ENCODE results near the gene TMEM238L. TPM values are rescaled to one million over a fixed set of nuclear protein-coding genes. Genes with fewer than 3 reads are reported as not detected.

The TMEM238L gene
- polyA plus RNA-seq, 6 donors from 2014 or later: not detected

DNA sequence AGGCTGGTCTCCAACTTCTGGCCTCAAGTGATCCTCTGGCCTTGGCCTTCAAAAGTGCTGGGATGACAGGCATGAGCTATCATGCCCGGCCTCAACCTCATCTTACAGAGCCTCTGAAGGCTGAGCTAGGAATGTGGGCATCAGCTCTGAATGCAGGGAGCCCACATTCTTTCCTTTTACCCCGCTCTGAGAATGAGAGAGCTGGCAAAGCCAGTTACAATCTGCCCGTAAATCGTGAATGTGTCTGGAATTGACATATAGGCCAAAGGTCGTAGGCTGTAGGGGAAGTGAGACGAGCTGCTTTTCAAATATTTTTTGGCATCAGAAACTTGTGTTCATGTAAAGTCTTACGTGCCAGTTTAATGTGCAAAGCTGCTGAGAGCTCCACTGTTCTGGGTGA, 4.5 kb downstream of the TMEM238L start:
- Mint-ChIP-seq H3K4me1 (peaks cover 2 to 8% (median 4%) of the 10 kb centered on the region in 3 donors), H3K27ac (no peak overlapping the region), H3K4me3 (no peak overlapping the region), H3K27me3 (no peaks in the 10 kb centered on the region), H3K36me3 (no peaks in the 10 kb centered on the region), H3K9me3 (no peaks in the 10 kb centered on the region)
- ATAC-seq (ENCODE audit: low read depth in 2 of 2) (no peak), DNase-seq (no peak)

DNA sequence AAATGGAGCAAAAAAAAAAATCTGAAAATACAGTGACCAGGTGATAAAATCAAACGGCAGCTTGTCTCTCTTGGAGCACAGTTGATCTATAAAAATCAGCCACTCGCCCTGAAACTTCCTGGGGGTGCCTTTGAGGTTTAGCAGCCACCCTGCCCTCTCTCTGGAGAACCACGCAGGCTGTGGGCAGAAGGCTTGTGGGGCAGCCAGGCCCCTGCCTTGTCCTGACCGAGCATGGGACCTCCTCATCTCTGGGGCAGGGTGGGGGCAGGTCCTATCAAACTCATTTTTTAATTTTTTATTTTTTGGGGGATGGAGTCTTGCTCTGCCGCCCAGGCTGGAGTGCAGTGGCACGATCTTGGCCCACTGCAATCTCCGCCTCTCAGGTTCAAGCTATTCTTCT, 5.0 kb downstream of the TMEM238L start:
- Mint-ChIP-seq H3K27me3 (no peaks in the 10 kb centered on the region), H3K36me3 (no peaks in the 10 kb centered on the region), H3K27ac (peak overlapping the region in 1 of 6 donors; percentile 9)

DNA sequence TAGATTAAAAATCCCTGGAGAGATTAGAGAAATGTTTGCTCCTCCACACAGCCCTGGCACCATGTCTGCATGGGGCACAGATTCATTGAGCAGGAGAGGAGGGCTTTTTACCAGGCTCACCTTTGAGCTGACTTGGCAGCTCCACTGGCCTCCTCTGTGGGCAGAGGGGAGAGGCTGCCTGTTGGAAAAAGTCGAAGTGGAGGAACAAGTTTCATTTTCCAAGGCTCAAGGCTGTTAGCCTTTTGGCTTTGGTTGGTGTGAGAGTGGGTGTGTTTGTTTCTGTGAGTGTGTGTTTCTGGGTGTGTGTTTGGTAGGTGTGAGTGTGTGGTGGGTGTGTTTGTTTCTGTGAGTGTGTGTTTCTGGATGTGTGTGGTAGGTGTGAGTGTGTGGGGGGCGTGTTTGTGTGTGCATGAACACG, 5.6 kb downstream of the TMEM238L start:
- ATAC-seq (ENCODE audit: low read depth in 2 of 2) (no peak), DNase-seq (no peak)
- Mint-ChIP-seq H3K9me3 (no peaks in the 10 kb centered on the region), H3K4me1 (peaks cover 2 to 8% (median 4%) of the 10 kb centered on the region in 3 donors), H3K36me3 (no peaks in the 10 kb centered on the region), H3K27ac (no peak overlapping the region), H3K27me3 (no peaks in the 10 kb centered on the region), H3K4me3 (no peak overlapping the region)

More for the DNA sequence above, 5.0 kb downstream of the TMEM238L start:
- ATAC-seq (ENCODE audit: low read depth in 2 of 2): no peak
- peaks cover 2 to 8% (median 4%) of the 10 kb centered on the region in 3 donors for H3K4me1 Mint-ChIP-seq
- no peak for DNase-seq
- H3K9me3 Mint-ChIP-seq: no peaks in the 10 kb centered on the region
- no peak overlapping the region for H3K4me3 Mint-ChIP-seq

DNA sequence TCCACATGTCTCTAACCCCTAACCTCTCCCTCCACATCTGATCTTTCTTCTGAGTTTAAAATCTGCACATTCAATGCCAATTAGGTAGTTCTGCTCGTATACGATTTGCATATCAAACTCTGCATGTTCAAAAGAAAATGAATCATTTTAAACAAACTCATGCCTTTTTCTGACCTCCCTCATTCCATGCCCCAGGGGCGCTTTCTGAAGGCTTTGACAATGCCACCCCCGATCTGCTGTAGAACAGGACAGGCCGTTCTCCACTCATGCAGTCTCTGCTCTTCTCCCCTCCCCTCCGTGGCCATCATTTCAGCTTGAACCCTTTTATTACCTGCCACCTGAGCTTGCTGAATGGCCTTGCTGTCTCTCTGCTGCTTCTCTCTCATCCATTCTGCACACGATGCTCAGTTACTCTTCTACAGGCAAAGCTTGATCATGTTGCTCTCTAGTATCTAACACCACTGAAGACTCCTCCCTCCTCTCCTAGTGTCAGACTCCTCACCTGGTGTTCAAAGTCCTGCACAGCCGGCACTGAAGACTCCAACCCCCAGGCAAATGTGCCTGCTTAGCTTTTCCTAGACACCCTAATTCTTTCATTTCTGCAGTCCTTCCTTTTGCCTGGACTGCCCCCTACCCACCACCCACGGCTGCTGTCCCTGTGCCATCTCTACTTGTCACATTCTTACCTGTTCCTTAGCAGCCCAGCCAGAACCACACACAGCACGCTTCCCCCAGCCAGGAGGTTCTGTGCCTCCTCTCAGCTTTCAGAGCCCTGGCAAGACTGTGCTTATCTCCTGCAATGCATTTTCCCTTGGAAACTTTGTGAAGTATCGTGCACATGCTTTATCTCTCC, 6.2 kb downstream of the TMEM238L start:
- H3K9me3 Mint-ChIP-seq: no peaks in the 10 kb centered on the region
- no peaks in the 10 kb centered on the region for H3K27me3 Mint-ChIP-seq
- H3K4me3 Mint-ChIP-seq: no peak overlapping the region
- no peak for DNase-seq
- H3K27ac Mint-ChIP-seq: no peak overlapping the region
- no peak for ATAC-seq (ENCODE audit: low read depth in 2 of 2)
- H3K4me1 Mint-ChIP-seq: peaks cover under 1 to 5% (median under 1%) of the 10 kb centered on the region in 3 donors
- H3K36me3 Mint-ChIP-seq: no peaks in the 10 kb centered on the region

DNA sequence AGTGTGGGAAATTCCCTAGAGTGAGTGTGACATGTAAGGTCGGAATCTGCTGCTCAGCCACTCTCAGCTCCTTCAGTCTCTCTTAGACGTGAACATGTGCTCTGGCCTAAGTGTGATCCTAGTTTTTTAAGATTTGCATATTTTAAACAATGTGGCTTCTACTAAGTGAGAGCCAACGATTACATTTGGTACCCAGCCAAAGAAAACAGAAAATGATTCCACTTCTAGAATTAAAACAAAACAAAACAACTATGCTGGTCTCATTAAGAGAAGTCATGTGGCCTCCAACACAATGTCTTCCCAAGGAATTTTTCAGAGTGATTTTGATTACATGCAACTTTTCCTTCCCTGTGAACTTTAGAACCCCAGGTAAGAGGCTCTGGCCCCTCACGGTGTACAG, 10.1 kb downstream of the TMEM238L start:
- Mint-ChIP-seq H3K4me1 (no peaks in the 10 kb centered on the region), H3K4me3 (no peak overlapping the region)

DNA sequence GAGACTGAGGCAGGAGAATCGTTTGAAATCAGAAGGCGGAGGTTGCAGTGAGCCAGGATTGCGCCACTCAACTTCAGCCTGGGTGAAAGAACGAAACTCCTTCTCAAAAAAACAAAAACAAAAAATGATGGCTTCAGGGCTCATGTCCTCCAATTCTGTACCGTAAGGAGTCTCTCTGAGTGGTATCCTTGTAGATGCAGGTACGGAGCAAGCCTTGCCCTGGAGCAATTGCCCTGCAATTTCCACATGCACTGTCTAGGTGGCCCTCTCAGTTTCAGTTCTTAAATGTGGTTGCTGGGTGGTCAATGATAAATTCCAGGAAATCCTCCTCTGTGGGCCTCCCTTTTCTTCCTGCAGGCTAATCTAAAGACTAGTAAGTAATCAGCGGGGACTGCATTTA, 10.6 kb downstream of the TMEM238L start:
- no peaks in the 10 kb centered on the region for H3K9me3 Mint-ChIP-seq
- no peak for ATAC-seq (ENCODE audit: low read depth in 2 of 2)
- no peaks in the 10 kb centered on the region for H3K4me1 Mint-ChIP-seq
- no peaks in the 10 kb centered on the region for H3K27me3 Mint-ChIP-seq
- H3K36me3 Mint-ChIP-seq: peaks cover 0 to under 1% of the 10 kb centered on the region in 2 donors
- DNase-seq: no peak
- no peak overlapping the region for H3K4me3 Mint-ChIP-seq
- H3K27ac Mint-ChIP-seq: no peak overlapping the region

More for the DNA sequence above, 10.1 kb downstream of the TMEM238L start:
- no peaks in the 10 kb centered on the region for H3K9me3 Mint-ChIP-seq
- H3K27ac Mint-ChIP-seq: no peak overlapping the region
- no peaks in the 10 kb centered on the region for H3K27me3 Mint-ChIP-seq
- H3K36me3 Mint-ChIP-seq: no peaks in the 10 kb centered on the region
- DNase-seq: no peak
- ATAC-seq (ENCODE audit: low read depth in 2 of 2): no peak

DNA sequence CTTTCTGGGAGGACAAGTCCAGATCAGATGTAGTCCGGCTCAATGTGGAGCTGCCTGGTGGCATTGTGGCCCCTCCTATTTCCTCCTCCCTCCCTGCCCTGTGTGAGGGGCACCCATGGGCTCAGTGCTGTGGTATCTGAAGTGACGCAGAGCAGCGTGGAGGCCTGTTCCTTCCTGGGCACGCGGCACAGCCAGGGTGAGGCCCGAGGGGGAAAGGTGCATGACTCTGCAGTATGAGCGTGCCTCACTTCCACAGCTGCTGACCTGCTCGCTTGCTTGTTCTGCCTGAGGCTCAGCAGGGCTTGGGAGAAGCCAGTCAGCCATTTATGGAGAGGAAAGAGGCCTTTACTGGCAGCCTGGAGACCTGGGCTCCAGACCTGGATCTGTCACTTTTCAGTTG, 11.7 kb downstream of the TMEM238L start:
- ATAC-seq (ENCODE audit: low read depth in 2 of 2) (no peak), DNase-seq (no peak)
- Mint-ChIP-seq H3K4me3 (no peak overlapping the region), H3K27me3 (no peaks in the 10 kb centered on the region), H3K27ac (no peak overlapping the region), H3K4me1 (no peaks in the 10 kb centered on the region), H3K9me3 (no peaks in the 10 kb centered on the region), H3K36me3 (peaks cover 0 to 6% of the 10 kb centered on the region in 2 donors)

GRCh38 chr17:10790491-10791401, 13.2 kb downstream of the TMEM238L start:
- H3K27ac Mint-ChIP-seq: no peak overlapping the region
- H3K9me3 Mint-ChIP-seq: no peaks in the 10 kb centered on the region
- H3K4me1 Mint-ChIP-seq: no peaks in the 10 kb centered on the region
- H3K27me3 Mint-ChIP-seq: peaks cover 0 to 3% (median 0%) of the 10 kb centered on the region in 3 donors
- peaks cover 0 to 6% of the 10 kb centered on the region in 2 donors for H3K36me3 Mint-ChIP-seq
- DNase-seq (no peak), ATAC-seq (ENCODE audit: low read depth in 2 of 2) (no peak)
- no peak overlapping the region for H3K4me3 Mint-ChIP-seq

GRCh38 chr17:10789694-10790271, 14.1 kb downstream of the TMEM238L start:
- ATAC-seq (ENCODE audit: low read depth in 2 of 2) (no peak), DNase-seq (no peak)
- Mint-ChIP-seq H3K27me3 (peaks cover 0 to 3% (median 0%) of the 10 kb centered on the region in 3 donors), H3K4me3 (no peak overlapping the region), H3K9me3 (peaks cover 0 to 2% (median 0%) of the 10 kb centered on the region in 7 donors), H3K4me1 (no peaks in the 10 kb centered on the region), H3K36me3 (peaks cover 0 to 6% of the 10 kb centered on the region in 2 donors), H3K27ac (peak overlapping the region in 1 of 6 donors; percentile 88)

- H3K27me3 Mint-ChIP-seq: peaks cover 3 to 12% (median 10%) of the 10 kb centered on the region in 3 donors
- no peak overlapping the region for H3K4me3 Mint-ChIP-seq
- H3K27ac Mint-ChIP-seq: no peak overlapping the region
- no peaks in the 10 kb centered on the region for H3K4me1 Mint-ChIP-seq
- no peak for DNase-seq
- no peak for ATAC-seq (ENCODE audit: low read depth in 2 of 2)
- peaks cover 8 to 20% (median 10%) of the 10 kb centered on the region in 7 donors for H3K9me3 Mint-ChIP-seq
- H3K36me3 Mint-ChIP-seq: peaks cover 13 to 14% of the 10 kb centered on the region in 2 donors
These were observed 16.4 kb downstream of the TMEM238L start for GRCh38 chr17:10787306-10788045.

- H3K36me3 Mint-ChIP-seq: peaks cover 13 to 18% of the 10 kb centered on the region in 2 donors
- H3K4me3 Mint-ChIP-seq: no peak overlapping the region
- no peak overlapping the region for H3K27ac Mint-ChIP-seq
- H3K4me1 Mint-ChIP-seq: no peaks in the 10 kb centered on the region
- H3K9me3 Mint-ChIP-seq: peaks cover 8 to 21% (median 11%) of the 10 kb centered on the region in 7 donors
- peaks cover 3 to 12% (median 10%) of the 10 kb centered on the region in 3 donors for H3K27me3 Mint-ChIP-seq
- ATAC-seq (ENCODE audit: low read depth in 2 of 2) (no peak), DNase-seq (no peak)
These were observed 18.6 kb downstream of the TMEM238L start for GRCh38 chr17:10785295-10785694.

DNA sequence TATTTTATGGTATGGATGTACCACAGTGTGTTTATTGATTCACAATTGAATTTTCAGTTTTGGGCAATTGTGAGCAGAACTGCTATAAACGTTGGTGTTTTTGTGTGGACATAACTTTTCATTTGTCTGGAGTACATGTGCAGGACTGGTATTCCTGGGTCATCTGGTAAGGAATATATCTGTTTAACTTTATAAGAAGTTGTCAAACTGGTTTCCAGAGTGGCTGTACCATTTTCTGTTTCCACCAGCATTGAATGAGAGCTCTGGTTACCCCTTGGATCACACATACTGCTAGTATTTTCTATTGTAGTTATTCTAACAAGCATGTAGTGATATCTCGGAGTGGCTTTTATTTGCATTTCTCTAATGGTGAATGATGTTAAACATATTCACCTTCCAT, 24.3 kb downstream of the TMEM238L start:
- no peak for ATAC-seq (ENCODE audit: low read depth in 2 of 2)
- H3K4me3 Mint-ChIP-seq: no peak overlapping the region

More for the DNA sequence above, 24.3 kb downstream of the TMEM238L start:
- H3K27ac Mint-ChIP-seq: no peak overlapping the region
- DNase-seq: no peak
- peaks cover 5% of the 10 kb centered on the region in 3 donors for H3K4me1 Mint-ChIP-seq
- H3K9me3 Mint-ChIP-seq: peaks cover 8 to 21% (median 10%) of the 10 kb centered on the region in 7 donors
- H3K36me3 Mint-ChIP-seq: peaks cover 13 to 18% of the 10 kb centered on the region in 2 donors
- H3K27me3 Mint-ChIP-seq: peaks cover 0 to 12% (median 10%) of the 10 kb centered on the region in 3 donors

All from naive B cell (primary cell).